Sigmoid colon (tissue), 4 donors: Measurements from ENCODE around the gene THSD7B.

Experiments
- EP300 ChIP-seq, 4 donors: sonication (generic); formaldehyde crosslinking; IDR thresholded peaks; one replicate each; pipeline ENCODE4 v1.6.1; 2017; ENCODE audit warnings: antibody characterized with exemption in 4 of 4
- POLR2A ChIP-seq, 2 donors: fragments of 450-650 bp; IDR thresholded peaks; one replicate each; pipeline ENCODE4 v1.6.1; 2016; ENCODE audit warnings: antibody characterized with exemption in 2 of 2, mild to moderate bottlenecking in 2 of 2, moderate library complexity in 2 of 2

- no peak for TF ChIP-seq EP300 (IDR thresholded peaks at IDR 0.05)
- TF ChIP-seq POLR2A (IDR thresholded peaks at IDR 0.05), result no peak
These were observed 842.5 kb downstream of the THSD7B start for GRCh38 chr2:137607722-137608318.
